SK-N-SH (cell line): ENCODE results near the gene RNF157.

Source experiments
- CTCF ChIP-seq: fragments of 200-600 bp; sonication (generic); IDR thresholded peaks from 2 replicates; pipeline ENCODE4 v1.6.1; 2017; ENCODE audit warnings: antibody characterized with exemption, mild to moderate bottlenecking, moderate library complexity
- EP300 ChIP-seq, 2 experiments: IDR thresholded peaks; 2 replicates each; pipeline versions ENCODE4 v1.4.0 to v1.6.1; 2012; ENCODE audit warnings: borderline replicate concordance in 1 of 2, low read depth in 1 of 2, low read length in 1 of 2
- FOSL2 ChIP-seq: IDR thresholded peaks from 2 replicates; pipeline ENCODE4 v1.4.0; 2012; ENCODE audit warnings: low read depth, mild to moderate bottlenecking, moderate library complexity, borderline replicate concordance
- FOXM1 ChIP-seq: IDR thresholded peaks from 2 replicates; pipeline ENCODE4 v1.4.0; 2012; ENCODE audit warnings: low read depth, mild to moderate bottlenecking
- POLR2AphosphoS5 ChIP-seq: IDR thresholded peaks from 2 replicates; pipeline ENCODE4 v1.6.1; 2012; ENCODE audit warnings: low read depth, low read length
- RAD21 ChIP-seq: IDR thresholded peaks from 2 replicates; pipeline ENCODE4 v1.6.1; 2012; ENCODE audit warnings: mild to moderate bottlenecking, low read length
- RCOR1 ChIP-seq: fragments of 150-350 bp; IDR thresholded peaks from 2 replicates; pipeline ENCODE4 v1.6.1; 2017; ENCODE audit warnings: antibody characterized with exemption, low read length
- USF1 ChIP-seq: IDR thresholded peaks from 2 replicates; pipeline ENCODE4 v1.4.0; 2012; ENCODE audit warnings: low read depth, borderline replicate concordance

GRCh38 chr17:76271669-76272540, 31.6 kb upstream of the RNF157 start:
- no peak for TF ChIP-seq CTCF
- TF ChIP-seq RCOR1, result no peak
- no peak for TF ChIP-seq RAD21
- no peak for TF ChIP-seq USF1
- no peak for TF ChIP-seq EP300 (IDR thresholded peaks at IDR 0.05; ENCODE audit: borderline replicate concordance in 1 of 2, low read depth in 1 of 2, low read length in 1 of 2)
- no peak for TF ChIP-seq FOSL2
- no peak for TF ChIP-seq FOXM1
- TF ChIP-seq POLR2AphosphoS5, result no peak
